Measurements from ENCODE around the gene ATP6AP1. TPM values are rescaled to one million over a fixed set of nuclear protein-coding genes. Genes with fewer than 3 reads are reported as not detected.

The ATP6AP1 gene
- total and polyA plus RNA-seq, 10 of the 15 experiments (the other 5 are each of a cell fraction or from before 2014, with no cell fraction given) = 4.5 to 56.4 (median 32.0) TPM

GRCh38 chrX:154478728-154479622 lies 50.5 kb downstream of the ATP6AP1 start, which contains the start of gene LAGE3 (continued):
- TF ChIP-seq BCL11A (IDR thresholded peaks at IDR 0.05; ENCODE audit: low read depth, low read length) (no peak), CUX1 (IDR thresholded peaks at IDR 0.05; ENCODE audit: insufficient replicate concordance, low read depth, low read length) (no peak), SUPT20H (IDR thresholded peaks at IDR 0.05; ENCODE audit: borderline replicate concordance, control insufficient read depth, low read depth, low read length) (no peak), TBL1XR1 (IDR thresholded peaks at IDR 0.05; ENCODE audit: low read depth, low read length) (no peak), ZNF274 (IDR thresholded peaks at IDR 0.05; ENCODE audit: insufficient read depth, insufficient read length) (no peak), E2F8 (IDR thresholded peaks at IDR 0.05; ENCODE audit: low read depth, partially characterized antibody) (peak; percentile 98), TCF12 (IDR thresholded peaks at IDR 0.05; ENCODE audit: low read depth, low read length) (0 out of 2 replicates have a peak, but pooled peaks have one; percentile 26), SP1 (IDR thresholded peaks at IDR 0.05; ENCODE audit: low read depth, low read length) (peak; percentile 83), POLR2A (IDR thresholded peaks at IDR 0.05; ENCODE audit: low read depth, low read length) (peak; percentile 81), CTCF (IDR thresholded peaks at IDR 0.05 in 2 of 3, conservative IDR thresholded peaks at IDR 0.05 in 1 of 3; ENCODE audit: control insufficient read depth in 2 of 3, extremely low read depth in 1 of 3, insufficient read depth in 1 of 3, low read depth in 3 of 3, low read length in 3 of 3) (no peak), REST (IDR thresholded peaks at IDR 0.05; ENCODE audit: low read depth, low read length) (no peak), STAT3 (IDR thresholded peaks at IDR 0.05; ENCODE audit: low read depth, low read length) (no peak)

Measured in GM12878 (cell line).